Liver (tissue), 9 donors: Measurements from ENCODE around the gene RPS6KA5. TPM values are rescaled to one million over a fixed set of nuclear protein-coding genes. Genes with fewer than 3 reads are reported as not detected.

ENCODE experiments used
- DNase-seq: peaks from one replicate; pipeline ENCODE4 v3.0.0-alpha.2; 2017; ENCODE audit warnings: low spot score
- H3K27ac ChIP-seq, 2 donors: one replicate each; pipeline ENCODE4 v1.7.0; 2013; ENCODE audit warnings: inconsistent platforms in 2 of 2, low read length in 2 of 2, control low read depth in 1 of 2, low read depth in 1 of 2, mild to moderate bottlenecking in 1 of 2
- H3K27me3 ChIP-seq, 4 donors: one replicate each; pipeline versions ENCODE4 v1.6.1 to v1.7.0; 2013; ENCODE audit warnings: low read length in 3 of 4, inconsistent platforms in 1 of 4, mild to moderate bottlenecking in 1 of 4, moderate library complexity in 1 of 4; ENCODE audit not compliant: control insufficient read depth in 4 of 4, insufficient read depth in 4 of 4
- H3K36me3 ChIP-seq, 4 donors: one replicate each; pipeline versions ENCODE4 v1.6.1 to v1.7.0; 2013; ENCODE audit warnings: low read length in 3 of 4, mild to moderate bottlenecking in 3 of 4, low read depth in 1 of 4, moderate library complexity in 1 of 4; ENCODE audit not compliant: control insufficient read depth in 4 of 4, insufficient read depth in 3 of 4
- H3K4me1 ChIP-seq, 4 donors: one replicate each; pipeline versions ENCODE4 v1.6.1 to v1.7.0; 2013; ENCODE audit warnings: low read length in 3 of 4, mild to moderate bottlenecking in 3 of 4, moderate library complexity in 1 of 4; ENCODE audit not compliant: control insufficient read depth in 4 of 4, insufficient read depth in 4 of 4
- H3K4me3 ChIP-seq, 3 donors: one replicate each; pipeline versions ENCODE4 v1.6.1 to v1.7.0; 2013; ENCODE audit warnings: low read length in 3 of 3, control low read depth in 1 of 3, low read depth in 1 of 3, mild to moderate bottlenecking in 1 of 3
- H3K9ac ChIP-seq, 2 donors: one replicate each; pipeline ENCODE4 v1.7.0; 2013; ENCODE audit warnings: low read length in 2 of 2, mild to moderate bottlenecking in 2 of 2, moderate library complexity in 2 of 2, control low read depth in 1 of 2, low read depth in 1 of 2
- H3K9me3 ChIP-seq, 4 donors: one replicate each; pipeline versions ENCODE4 v1.6.1 to v1.7.0; 2013; ENCODE audit warnings: low read length in 3 of 4; ENCODE audit not compliant: control insufficient read depth in 4 of 4
- CTCF ChIP-seq: fragments of 150-350 bp; IDR thresholded peaks from 2 replicates; pipeline ENCODE4 v1.5.1; 2017; ENCODE audit warnings: improper control_type of control experiment, low read depth, low read length; ENCODE audit not compliant: missing input control
- EGR1 ChIP-seq, 2 donors: IDR thresholded peaks; 2 replicates each; pipeline ENCODE4 v1.6.1; 2016 to 2018; ENCODE audit warnings: antibody characterized with exemption in 2 of 2, low read depth in 2 of 2
- FOXA1 ChIP-seq: IDR thresholded peaks from 2 replicates; pipeline ENCODE4 v1.6.1; 2016; ENCODE audit warnings: antibody characterized with exemption
- FOXA2 ChIP-seq: IDR thresholded peaks from 2 replicates; pipeline ENCODE4 v1.6.1; 2016; ENCODE audit warnings: antibody characterized with exemption
- GABPA ChIP-seq, 2 donors: IDR thresholded peaks in 1 of 2; conservative IDR thresholded peaks in 1 of 2; 2 replicates each; pipeline ENCODE4 v1.6.1; 2016; ENCODE audit warnings: antibody characterized with exemption in 2 of 2, mild to moderate bottlenecking in 1 of 2, moderate library complexity in 1 of 2
- HNF4A ChIP-seq, 2 donors: conservative IDR thresholded peaks; 2 replicates each; pipeline ENCODE4 v1.6.1; 2016; ENCODE audit warnings: antibody characterized with exemption in 2 of 2, mild to moderate bottlenecking in 2 of 2
- HNF4G ChIP-seq: IDR thresholded peaks from 2 replicates; pipeline ENCODE4 v1.6.1; 2016; ENCODE audit warnings: antibody characterized with exemption
- JUND ChIP-seq, 2 donors: IDR thresholded peaks; 2 replicates each; pipeline ENCODE4 v1.6.1; 2016; ENCODE audit warnings: antibody characterized with exemption in 2 of 2
- NR2F2 ChIP-seq: IDR thresholded peaks from 2 replicates; pipeline ENCODE4 v1.6.1; 2016; ENCODE audit warnings: antibody characterized with exemption
- RAD21 ChIP-seq, 2 donors: IDR thresholded peaks; 2 replicates each; pipeline ENCODE4 v1.6.1; 2016; ENCODE audit warnings: antibody characterized with exemption in 2 of 2, mild to moderate bottlenecking in 2 of 2
- REST ChIP-seq: IDR thresholded peaks from 2 replicates; pipeline ENCODE4 v1.6.1; 2016; ENCODE audit warnings: antibody characterized with exemption, mild to moderate bottlenecking
- RXRA ChIP-seq, 2 donors: IDR thresholded peaks; 2 replicates each; pipeline ENCODE4 v1.6.1; 2017 to 2018; ENCODE audit warnings: antibody characterized with exemption in 2 of 2, mild to moderate bottlenecking in 1 of 2
- SP1 ChIP-seq: IDR thresholded peaks from 2 replicates; pipeline ENCODE4 v1.6.1; 2018; ENCODE audit warnings: antibody characterized with exemption, mild to moderate bottlenecking
- TAF1 ChIP-seq: conservative IDR thresholded peaks from 2 replicates; pipeline ENCODE4 v1.6.1; 2016; ENCODE audit warnings: antibody characterized with exemption, mild to moderate bottlenecking
- YY1 ChIP-seq: IDR thresholded peaks from 2 replicates; pipeline ENCODE4 v1.6.1; 2016; ENCODE audit warnings: antibody characterized with exemption, mild to moderate bottlenecking
- ZBTB33 ChIP-seq: IDR thresholded peaks from 2 replicates; pipeline ENCODE4 v1.6.1; 2016; ENCODE audit warnings: antibody characterized with exemption
- WGBS: extraction: QIAGEN DNeasy Blood & Tissue Kit; methylation state at CpG from one replicate; pipeline ENCODE4 v1.1.7; 2013; 5-methylcytosine and 5-hydroxymethylcytosine counted together
- polyA plus RNA-seq, 2 donors: library from polyadenylated mRNA; stranded (reverse) in 1 of 2; unstranded in 1 of 2; fragments of 200-250 nt in 1 of 2; fragments of >200 nt in 1 of 2; fragmentation: Nextera tagmentation in 1 of 2; extraction: Ambion mirVana in 1 of 2; gene quantifications; one replicate each; pipeline versions ENCODE4 v1.2.1 to v1.2.3, GENCODE V29; 2013 to 2015
- total RNA-seq, 2 donors: library from RNA; depleted of rRNA; stranded (reverse); fragments of >200 nt; gene quantifications; one replicate each; pipeline ENCODE4 v1.2.3, GENCODE V29; 2014
- donor health status: healthy.
- donor health status: healthy.
- donor health status: healthy.
- donor health status: healthy.
- donor health status: healthy.

RPS6KA5 gene
- total and polyA plus RNA-seq, 4 donors: 0.52 to 2.3 (median 1.3) TPM

- H3K4me3 ChIP-seq: no peak overlapping the region
- no peaks in the 10 kb centered on the region for H3K27me3 ChIP-seq
- no peak for DNase-seq
- WGBS: 78% methylated on average over 7 of the region's 7 CpGs
- peak overlapping the region; percentile 68 to 76 for H3K27ac ChIP-seq
- no peaks in the 10 kb centered on the region for H3K36me3 ChIP-seq
- peaks cover 46 to 78% (median 66%) of the 10 kb centered on the region in 4 donors for H3K4me1 ChIP-seq
- TF ChIP-seq SP1 (peak; percentile 38), EGR1 (IDR thresholded peaks at IDR 0.05; ENCODE audit: low read depth in 2 of 2) (no peak), ZBTB33 (no peak), RXRA (IDR thresholded peaks at IDR 0.05) (peak; percentile 60 to 74)
- H3K9me3 ChIP-seq: no peaks in the 10 kb centered on the region
- no peak overlapping the region for H3K9ac ChIP-seq
Observed at GRCh38 chr14:90809530-90810312, 250.7 kb downstream of the RPS6KA5 start.

GRCh38 chr14:90808759-90809529, 251.5 kb downstream of the RPS6KA5 start:
- Histone ChIP-seq H3K4me3 (no peak overlapping the region), H3K9ac (no peak overlapping the region), H3K4me1 (peaks cover 40 to 72% (median 59%) of the 10 kb centered on the region in 4 donors), H3K27ac (peak overlapping the region; percentile 68 to 76), H3K9me3 (no peaks in the 10 kb centered on the region), H3K27me3 (no peaks in the 10 kb centered on the region), H3K36me3 (no peaks in the 10 kb centered on the region)
- DNase-seq: no peak
- TF ChIP-seq FOXA1 (no peak), HNF4A (conservative IDR thresholded peaks at IDR 0.05) (peak; percentile 24 to 49), RXRA (IDR thresholded peaks at IDR 0.05) (peak in 1 of 2 donors; percentile 46)
- WGBS: 71% methylated on average over 15 of the region's 15 CpGs

GRCh38 chr14:90807060-90807459, 253.4 kb downstream of the RPS6KA5 start:
- Histone ChIP-seq H3K4me1 (peaks cover 28 to 55% (median 43%) of the 10 kb centered on the region in 4 donors), H3K4me3 (no peak overlapping the region), H3K9me3 (no peaks in the 10 kb centered on the region), H3K9ac (no peak overlapping the region), H3K27me3 (no peaks in the 10 kb centered on the region), H3K27ac (peak overlapping the region in 1 of 2 donors; percentile 21), H3K36me3 (no peaks in the 10 kb centered on the region)
- WGBS: 80% methylated on average over 6 of the region's 6 CpGs
- TF ChIP-seq NR2F2: no peak
- TF ChIP-seq HNF4G: no peak
- TF ChIP-seq REST: no peak
- no peak for TF ChIP-seq RXRA (IDR thresholded peaks at IDR 0.05)
- no peak for TF ChIP-seq JUND (IDR thresholded peaks at IDR 0.05)
- no peak for TF ChIP-seq FOXA2
- TF ChIP-seq SP1: no peak
- TF ChIP-seq GABPA (IDR thresholded peaks at IDR 0.05 in 1 of 2, conservative IDR thresholded peaks at IDR 0.05 in 1 of 2): no peak
- TF ChIP-seq YY1: no peak
- TF ChIP-seq ZBTB33: no peak
- TF ChIP-seq EGR1 (IDR thresholded peaks at IDR 0.05; ENCODE audit: low read depth in 2 of 2): no peak
- TF ChIP-seq TAF1: no peak
- no peak for TF ChIP-seq RAD21 (IDR thresholded peaks at IDR 0.05)
- TF ChIP-seq CTCF: no peak
- TF ChIP-seq FOXA1: no peak
- no peak for DNase-seq
